Epithelial cell of proximal tubule (primary cell): Measurements from ENCODE around the gene HAPLN3. TPM values are rescaled to one million over a fixed set of nuclear protein-coding genes. Genes with fewer than 3 reads are reported as not detected.

Experiments
- DNase-seq: peaks from one replicate; pipeline ENCODE4 v3.0.0-alpha.2; 2011; ENCODE audit warnings: low read depth
- H3K4me3 ChIP-seq: 2 replicates; pipeline ENCODE4 v1.5.1; 2011; ENCODE audit warnings: low read depth, mild to moderate bottlenecking, low read length
- CTCF ChIP-seq: conservative IDR thresholded peaks from 2 replicates; pipeline ENCODE4 v1.5.1; 2012; ENCODE audit warnings: low read depth, mild to moderate bottlenecking, low read length
- total RNA-seq: library from RNA; depleted of rRNA; stranded (reverse); fragments of >200 nt; gene quantifications from 2 replicates; pipeline ENCODE4 v1.2.3, GENCODE V29; 2015

Gene HAPLN3
- total RNA-seq, 1 donor from 2014 or later = 21.9 TPM

- H3K4me3 ChIP-seq = no peak overlapping the region
- no peak for DNase-seq
- TF ChIP-seq CTCF = no peak
These were observed 3.9 kb upstream of the HAPLN3 start for GRCh38 chr15:88899251-88899650.

- no peak for TF ChIP-seq CTCF
- no peak overlapping the region for H3K4me3 ChIP-seq
- no peak for DNase-seq
These were observed 3.4 kb upstream of the HAPLN3 start for GRCh38 chr15:88898736-88899135.

GRCh38 chr15:88897456-88898194 lies 2.3 kb upstream of the HAPLN3 start:
- TF ChIP-seq CTCF = peak; percentile 63
- no peak overlapping the region for H3K4me3 ChIP-seq
- DNase-seq = no peak

DNA sequence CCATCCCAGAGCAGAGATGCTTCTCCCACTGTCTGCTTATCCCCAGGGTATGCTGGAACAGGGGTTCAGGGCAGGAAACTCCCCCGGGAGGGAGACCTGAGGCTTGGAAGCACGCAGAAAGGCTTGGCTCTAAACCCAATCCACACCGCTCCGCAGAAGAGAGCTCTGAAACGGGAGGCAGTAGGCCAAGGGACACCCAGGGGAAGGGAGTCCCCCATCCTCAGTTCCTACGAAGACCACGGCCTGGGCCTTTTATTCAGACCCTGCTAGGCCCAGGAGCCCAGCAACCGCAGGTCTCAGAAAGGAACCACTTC lies 1.8 kb upstream of the HAPLN3 start:
- no peak overlapping the region for H3K4me3 ChIP-seq
- DNase-seq = no peak
- TF ChIP-seq CTCF = no peak

GRCh38 chr15:88896333-88897033 lies 1.1 kb upstream of the HAPLN3 start:
- H3K4me3 ChIP-seq = no peak overlapping the region
- TF ChIP-seq CTCF = no peak
- DNase-seq = no peak

DNA sequence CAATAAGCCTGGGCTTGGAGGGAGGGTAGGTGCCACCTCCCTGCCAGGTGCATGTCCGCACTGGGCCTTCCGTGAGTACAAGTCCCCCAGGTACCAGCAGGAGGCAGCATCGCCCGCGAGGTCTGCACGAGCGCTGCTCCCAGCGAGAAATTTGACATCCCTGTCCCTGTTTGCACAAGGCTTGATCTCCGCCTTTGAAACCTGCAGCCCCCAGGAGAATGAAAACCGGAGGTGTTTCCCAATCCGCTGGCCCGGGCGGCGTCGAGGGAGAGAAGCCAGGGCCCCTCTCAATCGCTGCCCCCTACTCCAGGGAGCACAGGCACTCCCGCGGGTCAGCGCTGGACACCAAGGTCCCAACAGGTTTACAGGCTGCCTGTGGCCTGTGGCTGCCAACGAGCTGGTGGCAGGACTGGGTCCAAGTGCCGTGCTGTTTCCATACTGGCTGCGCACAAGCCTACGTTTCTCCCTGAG lies 961 bp downstream of the HAPLN3 start:
- no peak for DNase-seq
- peak overlapping the region; percentile 63 for H3K4me3 ChIP-seq
- TF ChIP-seq CTCF = peak; percentile 77
